Measurements from ENCODE around the gene PRKCE. TPM values are rescaled to one million over a fixed set of nuclear protein-coding genes. Genes with fewer than 3 reads are reported as not detected.

PRKCE gene
- polyA plus RNA-seq, 1 of the 3 experiments (the other 2 are of a cell fraction) = 16.3 TPM

DNA sequence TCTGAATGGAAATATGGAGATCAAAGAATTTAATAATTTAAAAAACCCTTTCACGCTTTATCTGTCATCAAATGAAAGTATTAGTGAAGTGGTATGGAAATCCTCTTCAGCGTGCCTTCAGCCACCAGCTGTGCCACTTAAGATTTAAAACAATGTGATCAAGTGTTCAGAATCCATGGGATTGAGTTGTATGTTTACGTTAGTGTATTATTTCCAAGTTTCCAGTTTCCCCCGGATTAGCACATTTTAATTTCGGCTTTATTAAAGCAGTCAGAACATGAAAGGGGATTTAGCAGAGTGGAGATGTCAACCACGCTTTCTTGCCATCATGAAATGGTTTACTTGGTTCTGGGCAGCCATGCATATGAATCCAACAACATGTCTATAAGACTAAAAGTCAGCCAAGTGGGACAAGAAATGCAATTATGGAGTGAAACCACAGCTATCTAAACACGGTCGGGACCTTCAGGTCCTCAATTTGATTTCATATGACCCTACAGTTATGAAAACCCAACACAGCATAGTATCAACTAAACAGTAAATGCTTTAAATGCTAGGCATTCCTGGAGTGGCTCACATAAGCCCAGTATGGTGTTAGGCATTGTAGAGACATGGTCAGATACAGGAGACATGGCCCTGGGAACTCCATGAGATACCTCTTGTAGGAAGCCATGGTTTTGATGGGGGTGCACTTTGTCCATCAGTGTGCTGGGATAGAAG is 420.8 kb downstream of the PRKCE start:
- Histone ChIP-seq H3K4me3 (ENCODE audit: low read depth in 2 of 2, low read length in 1 of 2) (no peak overlapping the region), H3K27ac (ENCODE audit: low read depth in 2 of 2, low read length in 1 of 2) (peak overlapping the region; percentile 93 to 94), H3K9me3 (no peaks in the 10 kb centered on the region), H3K4me2 (peak overlapping the region; percentile 79), H3F3A (replicated peaks; ENCODE audit: insufficient read depth) (peaks cover 36% of the 10 kb centered on the region), H3K79me2 (ENCODE audit: insufficient read depth) (peaks cover 29% of the 10 kb centered on the region), H2AFZ (ENCODE audit: low read depth) (no peak overlapping the region), H3K9me2 (no peaks in the 10 kb centered on the region), H3K9ac (peak overlapping the region; percentile 72; the same call in 1 of the 2 replicates), H3K36me3 (replicated peaks in 1 of 2; ENCODE audit: control insufficient read depth in 1 of 2, insufficient read depth in 2 of 2, low read length in 1 of 2) (no peaks in the 10 kb centered on the region), H3K27me3 (ENCODE audit: insufficient read depth) (no peaks in the 10 kb centered on the region), H4K20me1 (ENCODE audit: insufficient read depth) (no peaks in the 10 kb centered on the region), H3K4me1 (ENCODE audit: control insufficient read depth in 1 of 2, insufficient read depth in 2 of 2, low read depth in 1 of 2, low read length in 1 of 2) (peaks cover 36 to 45% of the 10 kb centered on the region in 2 experiments)
- CTCF ChIA-PET = interaction anchor here (0.8 to 5.8 kb wide), 10 partner anchors 9 to 579 kb away, joined by 3 to 49 read pairs (median 3); no protein-coding TSS in a partner anchor
- no peak for DNase-seq
- POLR2A ChIA-PET = interaction anchor here (2.1 kb wide), 1 partner anchor 225 kb away, joined by 8 read pairs; the partner anchor contains the start of gene EPAS1
- WGBS (ENCODE audit: low lambda C conversion rate) = 91% methylated on average over 8 of the region's 8 CpGs
- TF ChIP-seq JUND (IDR thresholded peaks at IDR 0.05) (no peak), CHD2 (IDR thresholded peaks at IDR 0.05; ENCODE audit: low read length, partially characterized antibody) (no peak), TEAD4 (IDR thresholded peaks at IDR 0.05; ENCODE audit: borderline replicate concordance, insufficient read depth) (no peak), MEF2A (IDR thresholded peaks at IDR 0.05; ENCODE audit: borderline replicate concordance, low read depth) (no peak), NFIC (IDR thresholded peaks at IDR 0.05; ENCODE audit: borderline replicate concordance) (no peak), GABPA (IDR thresholded peaks at IDR 0.05; ENCODE audit: low read depth) (no peak), RFX5 (IDR thresholded peaks at IDR 0.05; ENCODE audit: low read length) (no peak), FOSL2 (IDR thresholded peaks at IDR 0.05; ENCODE audit: borderline replicate concordance, low read depth) (no peak)
- TF ChIP-seq, protein P1, sequence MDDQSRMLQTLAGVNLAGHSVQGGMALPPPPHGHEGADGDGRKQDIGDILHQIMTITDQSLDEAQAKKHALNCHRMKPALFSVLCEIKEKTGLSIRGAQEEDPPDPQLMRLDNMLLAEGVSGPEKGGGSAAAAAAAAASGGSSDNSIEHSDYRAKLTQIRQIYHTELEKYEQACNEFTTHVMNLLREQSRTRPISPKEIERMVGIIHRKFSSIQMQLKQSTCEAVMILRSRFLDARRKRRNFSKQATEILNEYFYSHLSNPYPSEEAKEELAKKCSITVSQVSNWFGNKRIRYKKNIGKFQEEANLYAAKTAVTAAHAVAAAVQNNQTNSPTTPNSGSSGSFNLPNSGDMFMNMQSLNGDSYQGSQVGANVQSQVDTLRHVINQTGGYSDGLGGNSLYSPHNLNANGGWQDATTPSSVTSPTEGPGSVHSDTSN (IDR thresholded peaks at IDR 0.05) = no peak

DNA sequence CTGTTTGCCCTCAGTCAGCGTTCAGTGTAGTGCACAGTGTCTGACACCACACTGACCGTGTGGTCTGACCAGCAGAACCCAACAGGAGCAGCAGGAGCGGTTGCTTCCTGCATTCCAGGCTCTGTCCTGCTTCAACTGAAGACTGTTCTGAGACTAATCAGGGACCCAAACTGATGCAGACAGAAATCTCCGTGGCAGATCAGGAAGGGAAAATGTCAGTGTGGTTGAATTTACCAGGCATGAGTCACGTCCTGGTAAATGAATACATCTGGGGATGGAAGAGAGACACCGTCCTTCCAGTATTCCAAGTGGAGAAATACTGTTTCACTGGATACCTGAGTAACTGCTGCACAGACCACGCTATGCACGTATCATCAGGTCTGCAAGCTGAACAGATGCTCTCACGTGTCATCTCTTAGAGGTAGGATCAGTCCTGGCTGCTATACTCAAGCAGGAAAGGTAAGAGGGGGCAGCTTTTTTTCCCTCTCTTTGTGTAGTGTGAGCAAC is 422.1 kb downstream of the PRKCE start:
- Histone ChIP-seq H3F3A (replicated peaks; ENCODE audit: insufficient read depth) (peaks cover 29% of the 10 kb centered on the region), H3K79me2 (ENCODE audit: insufficient read depth) (peaks cover 42% of the 10 kb centered on the region), H3K36me3 (replicated peaks in 1 of 2; ENCODE audit: control insufficient read depth in 1 of 2, insufficient read depth in 2 of 2, low read length in 1 of 2) (no peaks in the 10 kb centered on the region), H3K4me1 (ENCODE audit: control insufficient read depth in 1 of 2, insufficient read depth in 2 of 2, low read depth in 1 of 2, low read length in 1 of 2) (peaks cover 34 to 39% of the 10 kb centered on the region in 2 experiments), H3K4me3 (ENCODE audit: low read depth in 2 of 2, low read length in 1 of 2) (peak overlapping the region; percentile 37 to 56; a peak in 3 of 4 replicates), H2AFZ (ENCODE audit: low read depth) (no peak overlapping the region), H3K9me3 (no peaks in the 10 kb centered on the region), H3K9ac (peak overlapping the region; percentile 72), H3K27me3 (ENCODE audit: insufficient read depth) (no peaks in the 10 kb centered on the region), H4K20me1 (ENCODE audit: insufficient read depth) (no peaks in the 10 kb centered on the region), H3K9me2 (no peaks in the 10 kb centered on the region), H3K27ac (ENCODE audit: low read depth in 2 of 2, low read length in 1 of 2) (peak overlapping the region; percentile 93 to 94), H3K4me2 (peak overlapping the region; percentile 79)
- ChIA-PET POLR2A (no interaction called here), CTCF (interaction anchor here (0.9 to 5.8 kb wide), 8 partner anchors 11 to 577 kb away, joined by 3 to 49 read pairs (median 4); no protein-coding TSS in a partner anchor)
- WGBS (ENCODE audit: low lambda C conversion rate) = 4% methylated on average over 9 of the region's 9 CpGs
- peak; percentile 74 for DNase-seq
- TF ChIP-seq CHD2 (IDR thresholded peaks at IDR 0.05; ENCODE audit: low read length, partially characterized antibody) (peak; percentile 65), JUND (IDR thresholded peaks at IDR 0.05) (peak; percentile 100), SMC3 (IDR thresholded peaks at IDR 0.05; ENCODE audit: low read depth, low read length) (peak; percentile 16; the same call in 1 of the 2 replicates), RAD21 (IDR thresholded peaks at IDR 0.05; ENCODE audit: low read length) (no peak; the same call in 1 of the 2 replicates), RXRA (IDR thresholded peaks at IDR 0.05; ENCODE audit: borderline replicate concordance, low read depth) (peak; percentile 96), FOXJ3 (CRISPR knock-in tag; IDR thresholded peaks at IDR 0.05) (peak; percentile 72; the same call in 1 of the 2 replicates), GATA2 (CRISPR knock-in tag; IDR thresholded peaks at IDR 0.05) (peak; percentile 79), EP300 (IDR thresholded peaks at IDR 0.05; ENCODE audit: borderline replicate concordance in 1 of 2, low read depth in 1 of 2, low read length in 1 of 2) (peak; percentile 89 to 100), NRF1 (IDR thresholded peaks at IDR 0.05; ENCODE audit: low read depth, low read length) (no peak), YY1 (IDR thresholded peaks at IDR 0.05; ENCODE audit: low read depth) (peak; percentile 63; the same call in 1 of the 2 replicates), USF1 (IDR thresholded peaks at IDR 0.05; ENCODE audit: borderline replicate concordance, low read depth) (peak; percentile 62; the same call in 1 of the 2 replicates), TEAD4 (IDR thresholded peaks at IDR 0.05; ENCODE audit: borderline replicate concordance, insufficient read depth) (peak; percentile 100)
- TF ChIP-seq, protein P2, sequence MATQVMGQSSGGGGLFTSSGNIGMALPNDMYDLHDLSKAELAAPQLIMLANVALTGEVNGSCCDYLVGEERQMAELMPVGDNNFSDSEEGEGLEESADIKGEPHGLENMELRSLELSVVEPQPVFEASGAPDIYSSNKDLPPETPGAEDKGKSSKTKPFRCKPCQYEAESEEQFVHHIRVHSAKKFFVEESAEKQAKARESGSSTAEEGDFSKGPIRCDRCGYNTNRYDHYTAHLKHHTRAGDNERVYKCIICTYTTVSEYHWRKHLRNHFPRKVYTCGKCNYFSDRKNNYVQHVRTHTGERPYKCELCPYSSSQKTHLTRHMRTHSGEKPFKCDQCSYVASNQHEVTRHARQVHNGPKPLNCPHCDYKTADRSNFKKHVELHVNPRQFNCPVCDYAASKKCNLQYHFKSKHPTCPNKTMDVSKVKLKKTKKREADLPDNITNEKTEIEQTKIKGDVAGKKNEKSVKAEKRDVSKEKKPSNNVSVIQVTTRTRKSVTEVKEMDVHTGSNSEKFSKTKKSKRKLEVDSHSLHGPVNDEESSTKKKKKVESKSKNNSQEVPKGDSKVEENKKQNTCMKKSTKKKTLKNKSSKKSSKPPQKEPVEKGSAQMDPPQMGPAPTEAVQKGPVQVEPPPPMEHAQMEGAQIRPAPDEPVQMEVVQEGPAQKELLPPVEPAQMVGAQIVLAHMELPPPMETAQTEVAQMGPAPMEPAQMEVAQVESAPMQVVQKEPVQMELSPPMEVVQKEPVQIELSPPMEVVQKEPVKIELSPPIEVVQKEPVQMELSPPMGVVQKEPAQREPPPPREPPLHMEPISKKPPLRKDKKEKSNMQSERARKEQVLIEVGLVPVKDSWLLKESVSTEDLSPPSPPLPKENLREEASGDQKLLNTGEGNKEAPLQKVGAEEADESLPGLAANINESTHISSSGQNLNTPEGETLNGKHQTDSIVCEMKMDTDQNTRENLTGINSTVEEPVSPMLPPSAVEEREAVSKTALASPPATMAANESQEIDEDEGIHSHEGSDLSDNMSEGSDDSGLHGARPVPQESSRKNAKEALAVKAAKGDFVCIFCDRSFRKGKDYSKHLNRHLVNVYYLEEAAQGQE (IDR thresholded peaks at IDR 0.05; ENCODE audit: low read depth, low read length) = peak; percentile 81
- TF ChIP-seq, protein P1 (IDR thresholded peaks at IDR 0.05) = peak; percentile 99

All from SK-N-SH (cell line).